ENCODE results near the gene PEX6.
A peak's percentile ranks its signal among the peaks of the same experiment; 100 is the strongest.
"Not testable (repeated sequence)": the region's sequence is repeated elsewhere in the genome, so short reads cannot be mapped to it uniquely, and the experiment has no call there.

The PEX6 gene

GRCh38 chr6:42998205-42998604 lies 19.2 kb upstream of the PEX6 start:
- not testable (repeated sequence) for DNase-seq

- DNase-seq = no peak
Observed at GRCh38 chr6:42996513-42996912, 17.5 kb upstream of the PEX6 start.

GRCh38 chr6:42993445-42993844 lies 14.5 kb upstream of the PEX6 start:
- no peak for DNase-seq

- DNase-seq = no peak
Observed at GRCh38 chr6:42989923-42990322, 10.9 kb upstream of the PEX6 start.

- no peak for DNase-seq
Observed at GRCh38 chr6:42988486-42989020, 9.6 kb upstream of the PEX6 start.

- DNase-seq = no peak
Observed at GRCh38 chr6:42987533-42988451, 8.8 kb upstream of the PEX6 start.

GRCh38 chr6:42984924-42985475 lies 6.0 kb upstream of the PEX6 start:
- DNase-seq = no peak

- DNase-seq = peak; percentile 99
Observed at GRCh38 chr6:42984001-42984923, 5.3 kb upstream of the PEX6 start, which contains the start of gene PPP2R5D. TSS of gene PPP2R5D (plus strand) at chr6:42984570. CDS start at chr6:42984678, 108 bp downstream.

GRCh38 chr6:42981836-42982235 lies 2.9 kb upstream of the PEX6 start:
- DNase-seq = no peak

GRCh38 chr6:42979523-42980177 lies 669 bp upstream of the PEX6 start:
- no peak for DNase-seq

GRCh38 chr6:42978487-42978838 lies 518 bp downstream of the PEX6 start:
- no peak for DNase-seq

- DNase-seq = no peak
Observed at GRCh38 chr6:42974919-42975505, 4.0 kb downstream of the PEX6 start.

GRCh38 chr6:42973926-42974325 lies 5.1 kb downstream of the PEX6 start:
- no peak for DNase-seq

- no peak for DNase-seq
Observed at GRCh38 chr6:42971746-42972327, 7.1 kb downstream of the PEX6 start.

GRCh38 chr6:42970871-42971612 lies 7.9 kb downstream of the PEX6 start:
- DNase-seq = no peak

GRCh38 chr6:42969934-42970333 lies 9.0 kb downstream of the PEX6 start:
- DNase-seq = no peak

GRCh38 chr6:42969431-42969830 lies 9.6 kb downstream of the PEX6 start:
- no peak for DNase-seq

GRCh38 chr6:42968783-42969182 lies 10.2 kb downstream of the PEX6 start:
- DNase-seq = no peak

- DNase-seq = no peak
Observed at GRCh38 chr6:42968126-42968701, 10.8 kb downstream of the PEX6 start.

GRCh38 chr6:42967228-42967627 lies 11.8 kb downstream of the PEX6 start:
- DNase-seq = no peak

- no peak for DNase-seq
Observed at GRCh38 chr6:42966571-42966970, 12.4 kb downstream of the PEX6 start.
